Activated naive CD4-positive, alpha-beta T cell treated with anti-CD3 and anti-CD28 coated beads, Interleukin-2, amount 50 U/mL, for 24 hours (primary cell): ENCODE data around the gene LRRC3C.
"Not testable (repeated sequence)": the region's sequence is repeated elsewhere in the genome, so short reads cannot be mapped to it uniquely, and the experiment has no call there.

Source experiments
- H3K27ac Mint-ChIP-seq: one replicate; pipeline ENCODE4 v1.8.0; 2021; ENCODE audit warnings: mild to moderate bottlenecking, mixed read lengths
- H3K27me3 Mint-ChIP-seq: one replicate; pipeline ENCODE4 v1.8.0; 2021; ENCODE audit warnings: mixed read lengths
- H3K36me3 Mint-ChIP-seq: one replicate; pipeline ENCODE4 v1.8.0; 2021; ENCODE audit warnings: mixed read lengths
- H3K4me1 Mint-ChIP-seq: one replicate; pipeline ENCODE4 v1.8.0; 2021; ENCODE audit warnings: mixed read lengths
- H3K4me3 Mint-ChIP-seq: one replicate; pipeline ENCODE4 v1.8.0; 2021; ENCODE audit warnings: mild to moderate bottlenecking, mixed read lengths
- H3K9me3 Mint-ChIP-seq: one replicate; pipeline ENCODE4 v1.8.0; 2021; ENCODE audit warnings: mixed read lengths

LRRC3C gene

GRCh38 chr17:39927101-39927928 lies at the start of gene LRRC3C, which contains the start of gene ORMDL3:
Gene LRRC3C, plus strand, starts transcription at chr17:39927732. Its CDS starts 13,792 bp downstream, at chr17:39941524.
Gene ORMDL3, minus strand, starts transcription at chr17:39927601. Its CDS starts 3,398 bp downstream, at chr17:39924203.
- H3K27ac Mint-ChIP-seq, result peak within 1 kb of the TSS; percentile 90
- H3K4me3 Mint-ChIP-seq, result peak within 1 kb of the TSS; percentile 94
- H3K36me3 Mint-ChIP-seq, result peaks cover 6% of the 10 kb centered on the region
- H3K4me1 Mint-ChIP-seq, result peaks cover 50% of the 10 kb centered on the region
- no peaks in the 10 kb centered on the region for H3K27me3 Mint-ChIP-seq
- H3K9me3 Mint-ChIP-seq, result no peaks in the 10 kb centered on the region

GRCh38 chr17:39886102-39886501 lies 41.4 kb upstream of the LRRC3C start:
- H3K9me3 Mint-ChIP-seq, H3K36me3 Mint-ChIP-seq, H3K27ac Mint-ChIP-seq, H3K4me3 Mint-ChIP-seq, H3K27me3 Mint-ChIP-seq, H3K4me1 Mint-ChIP-seq: not testable (repeated sequence)

- Mint-ChIP-seq H3K27ac (no peak overlapping the region), H3K27me3 (peaks cover 1% of the 10 kb centered on the region), H3K36me3 (no peaks in the 10 kb centered on the region), H3K9me3 (no peaks in the 10 kb centered on the region), H3K4me1 (no peaks in the 10 kb centered on the region), H3K4me3 (no peak overlapping the region)
These were observed 40.5 kb upstream of the LRRC3C start for GRCh38 chr17:39887078-39887477.

- H3K4me3 Mint-ChIP-seq, result no peak overlapping the region
- no peaks in the 10 kb centered on the region for H3K36me3 Mint-ChIP-seq
- H3K27me3 Mint-ChIP-seq, result peaks cover 1% of the 10 kb centered on the region
- no peaks in the 10 kb centered on the region for H3K9me3 Mint-ChIP-seq
- no peak overlapping the region for H3K27ac Mint-ChIP-seq
- no peaks in the 10 kb centered on the region for H3K4me1 Mint-ChIP-seq
These were observed 38.3 kb upstream of the LRRC3C start for GRCh38 chr17:39889200-39889599.

- Mint-ChIP-seq H3K9me3 (no peaks in the 10 kb centered on the region), H3K4me3 (no peak overlapping the region), H3K4me1 (peaks cover 7% of the 10 kb centered on the region), H3K27ac (peak overlapping the region; percentile 44), H3K36me3 (no peaks in the 10 kb centered on the region), H3K27me3 (no peaks in the 10 kb centered on the region)
These were observed 32.7 kb upstream of the LRRC3C start for GRCh38 chr17:39894681-39895376.

GRCh38 chr17:39898088-39898487 lies 29.4 kb upstream of the LRRC3C start:
- Mint-ChIP-seq H3K36me3 (no peaks in the 10 kb centered on the region), H3K27me3 (no peaks in the 10 kb centered on the region), H3K4me3 (no peak overlapping the region), H3K4me1 (peaks cover 9% of the 10 kb centered on the region), H3K27ac (no peak overlapping the region), H3K9me3 (no peaks in the 10 kb centered on the region)

GRCh38 chr17:39899215-39899614 lies 28.3 kb upstream of the LRRC3C start:
- H3K9me3 Mint-ChIP-seq, result no peaks in the 10 kb centered on the region
- no peak overlapping the region for H3K4me3 Mint-ChIP-seq
- H3K4me1 Mint-ChIP-seq, result peaks cover 18% of the 10 kb centered on the region
- H3K27ac Mint-ChIP-seq, result no peak overlapping the region
- no peaks in the 10 kb centered on the region for H3K36me3 Mint-ChIP-seq
- H3K27me3 Mint-ChIP-seq, result no peaks in the 10 kb centered on the region

- H3K36me3 Mint-ChIP-seq, H3K9me3 Mint-ChIP-seq, H3K27ac Mint-ChIP-seq, H3K27me3 Mint-ChIP-seq, H3K4me3 Mint-ChIP-seq: not testable (repeated sequence)
- peaks cover 23% of the 10 kb centered on the region for H3K4me1 Mint-ChIP-seq
These were observed 25.5 kb upstream of the LRRC3C start for GRCh38 chr17:39902027-39902426.

GRCh38 chr17:39903158-39903884 lies 24.2 kb upstream of the LRRC3C start:
- peak overlapping the region; percentile 70 for H3K27ac Mint-ChIP-seq
- H3K36me3 Mint-ChIP-seq, result peaks cover 2% of the 10 kb centered on the region
- no peaks in the 10 kb centered on the region for H3K9me3 Mint-ChIP-seq
- no peaks in the 10 kb centered on the region for H3K27me3 Mint-ChIP-seq
- H3K4me3 Mint-ChIP-seq, result no peak overlapping the region
- peaks cover 23% of the 10 kb centered on the region for H3K4me1 Mint-ChIP-seq

- Mint-ChIP-seq H3K9me3 (no peaks in the 10 kb centered on the region), H3K36me3 (peaks cover 3% of the 10 kb centered on the region), H3K27me3 (no peaks in the 10 kb centered on the region), H3K4me3 (no peak overlapping the region), H3K4me1 (peaks cover 23% of the 10 kb centered on the region), H3K27ac (no peak overlapping the region)
These were observed 22.6 kb upstream of the LRRC3C start for GRCh38 chr17:39904990-39905288.

- Mint-ChIP-seq H3K9me3 (no peaks in the 10 kb centered on the region), H3K36me3 (peaks cover 6% of the 10 kb centered on the region), H3K4me3 (no peak overlapping the region), H3K27me3 (no peaks in the 10 kb centered on the region), H3K4me1 (peaks cover 13% of the 10 kb centered on the region), H3K27ac (no peak overlapping the region)
These were observed 18.7 kb upstream of the LRRC3C start for GRCh38 chr17:39908789-39909352.

GRCh38 chr17:39913989-39914388 lies 13.5 kb upstream of the LRRC3C start:
- Mint-ChIP-seq H3K27ac (no peak overlapping the region), H3K27me3 (no peaks in the 10 kb centered on the region), H3K4me1 (peaks cover 24% of the 10 kb centered on the region), H3K9me3 (no peaks in the 10 kb centered on the region), H3K4me3 (no peak overlapping the region), H3K36me3 (peaks cover 12% of the 10 kb centered on the region)

GRCh38 chr17:39915559-39915958 lies 12.0 kb upstream of the LRRC3C start:
- no peaks in the 10 kb centered on the region for H3K9me3 Mint-ChIP-seq
- no peak overlapping the region for H3K4me3 Mint-ChIP-seq
- peaks cover 10% of the 10 kb centered on the region for H3K36me3 Mint-ChIP-seq
- peaks cover 35% of the 10 kb centered on the region for H3K4me1 Mint-ChIP-seq
- no peak overlapping the region for H3K27ac Mint-ChIP-seq
- H3K27me3 Mint-ChIP-seq, result no peaks in the 10 kb centered on the region

GRCh38 chr17:39916918-39917317 lies 10.6 kb upstream of the LRRC3C start:
- Mint-ChIP-seq H3K27ac (no peak overlapping the region), H3K27me3 (no peaks in the 10 kb centered on the region), H3K36me3 (peaks cover 10% of the 10 kb centered on the region), H3K9me3 (no peaks in the 10 kb centered on the region), H3K4me3 (no peak overlapping the region), H3K4me1 (peaks cover 49% of the 10 kb centered on the region)

GRCh38 chr17:39919087-39919683 lies 8.3 kb upstream of the LRRC3C start:
- Mint-ChIP-seq H3K27me3 (no peaks in the 10 kb centered on the region), H3K36me3 (peaks cover 12% of the 10 kb centered on the region), H3K9me3 (no peaks in the 10 kb centered on the region), H3K27ac (peak overlapping the region; percentile 68), H3K4me3 (no peak overlapping the region), H3K4me1 (peaks cover 69% of the 10 kb centered on the region)
